K562 (cell line): ENCODE measurements around the gene NDUFAB1. TPM values are rescaled to one million over a fixed set of nuclear protein-coding genes. Genes with fewer than 3 reads are reported as not detected.

Source experiments
- ATAC-seq: fragments of 200-7000 bp; cut with Tn5 transposase; 3 replicates; pipeline ENCODE4 v1.9.1; 2020; ENCODE audit warnings: moderate library complexity
- BruUV-seq: library from RNA; stranded (reverse); fragments of 400-500 nt; replicated peaks from 2 replicates; lab custom pipeline; 2021; lab: Mats Ljungman, UMichigan
- CTCF ChIA-PET: fragments of 300-600 bp; formaldehyde crosslinking; extraction: SDS; loops from one replicate; lab custom pipeline; 2021; ENCODE audit warnings: low intra/inter-chr PET ratio; lab: Yijun Ruan, JAX
- POLR2A ChIA-PET: fragments of 300-600, 350-650 bp; sonication (Branson Sonifier 250); formaldehyde crosslinking; extraction: SDS; loops from one replicate; lab custom pipeline; 2021; ENCODE audit warnings: antibody characterized with exemption, inconsistent platforms; lab: Yijun Ruan, JAX
- DNase-seq, 4 experiments: peaks; one replicate each; pipeline versions ENCODE4 v3.0.0 to v3.0.0-alpha.2; 2011 to 2018; ENCODE audit warnings: low spot score in 3 of 4, mixed read lengths in 3 of 4; ENCODE audit errors: extremely low read depth in 1 of 4
- FAIRE-seq: peaks from 2 replicates; lab custom pipeline; 2011; peaks lifted over from hg19 to GRCh38; lab: Jason Lieb, UNC
- H2AFZ ChIP-seq: 2 replicates; pipeline ENCODE4 v1.6.0; 2011; ENCODE audit warnings: low read depth, low read length, control low read depth, inconsistent platforms
- H3K27ac ChIP-seq: fragments of 200-600 bp; 3 replicates; pipeline ENCODE4 v1.8.0; 2011; ENCODE audit warnings: low read depth, mild to moderate bottlenecking, control low read depth, inconsistent platforms, low read length, moderate library complexity, mixed read lengths; ENCODE audit errors: extremely low read depth
- H3K27me3 ChIP-seq, 2 experiments: fragments of 300-600 bp in 1 of 2; 2 replicates in 1 of 2; 3 replicates in 1 of 2; pipeline versions ENCODE4 v1.6.0 to v1.8.0; 2011; ENCODE audit warnings: inconsistent platforms in 2 of 2, low read length in 2 of 2, mild to moderate bottlenecking in 1 of 2, mixed read lengths in 1 of 2, moderate library complexity in 1 of 2; ENCODE audit not compliant: control insufficient read depth in 2 of 2, insufficient read depth in 2 of 2
- H3K36me3 ChIP-seq: fragments of 300-600 bp; 3 replicates; pipeline ENCODE4 v1.8.0; 2011; ENCODE audit warnings: mild to moderate bottlenecking, low read length, inconsistent platforms; ENCODE audit not compliant: control insufficient read depth, insufficient read depth
- H3K4me1 ChIP-seq, 2 experiments: fragments of 200-600 bp in 1 of 2; replicated peaks in 1 of 2; 2 replicates in 1 of 2; 3 replicates in 1 of 2; pipeline versions ENCODE4 v1.5.1 to v1.8.0; 2011; ENCODE audit warnings: inconsistent platforms in 2 of 2, low read length in 2 of 2, mild to moderate bottlenecking in 1 of 2, mixed read lengths in 1 of 2, moderate library complexity in 1 of 2; ENCODE audit not compliant: control insufficient read depth in 2 of 2, insufficient read depth in 2 of 2
- H3K4me2 ChIP-seq: 2 replicates; pipeline ENCODE4 v1.6.1; 2011; ENCODE audit warnings: low read length, control low read depth, inconsistent platforms, mixed read lengths; ENCODE audit not compliant: insufficient read depth
- H3K4me3 ChIP-seq: fragments of 200-600 bp; sonication (generic), shearing (Covaris generic); 2 replicates; pipeline ENCODE4 v1.5.1; 2016; ENCODE audit warnings: control low read depth, inconsistent platforms
- H3K79me2 ChIP-seq: fragments of 200-600 bp; 3 replicates; pipeline ENCODE4 v1.8.0; 2011; ENCODE audit warnings: low read length, inconsistent platforms; ENCODE audit not compliant: control insufficient read depth, insufficient read depth
- H3K9ac ChIP-seq, 2 experiments: 2 replicates each; pipeline versions ENCODE4 v1.6.0 to v1.6.1; 2011; ENCODE audit warnings: low read depth in 2 of 2, low read length in 2 of 2, control low read depth in 1 of 2, inconsistent platforms in 1 of 2, mild to moderate bottlenecking in 1 of 2, mixed read lengths in 1 of 2; ENCODE audit not compliant: insufficient read depth in 1 of 2
- H3K9me1 ChIP-seq: one replicate; pipeline ENCODE4 v1.6.0; 2011; ENCODE audit warnings: inconsistent platforms, mild to moderate bottlenecking, low read length, moderate library complexity; ENCODE audit not compliant: control insufficient read depth, insufficient read depth
- H3K9me3 ChIP-seq: replicated peaks from 2 replicates; pipeline ENCODE4 v1.5.1; 2011; ENCODE audit warnings: low read depth, low read length, inconsistent platforms; ENCODE audit not compliant: control insufficient read depth, insufficient read depth
- H4K20me1 ChIP-seq: replicated peaks from 2 replicates; pipeline ENCODE4 v1.6.1; 2011; ENCODE audit warnings: low read length, inconsistent platforms, mixed read lengths; ENCODE audit not compliant: control insufficient read depth, insufficient read depth
- CBFA2T3 ChIP-seq: fragments of 450-650 bp; IDR thresholded peaks from 2 replicates; pipeline ENCODE4 v1.6.1; 2017
- CREB5 ChIP-seq: fragments of 250-450 bp; sonication (Bioruptor Pico); IDR thresholded peaks from 2 replicates; pipeline ENCODE4 v1.5.0; 2020; ENCODE audit warnings: mild to moderate bottlenecking
- ELF2 ChIP-seq: fragments of 250-450 bp; sonication (Bioruptor Pico); IDR thresholded peaks from 2 replicates; pipeline ENCODE4 v1.5.0; 2021; ENCODE audit warnings: mild to moderate bottlenecking
- ETS1 ChIP-seq: conservative IDR thresholded peaks from 2 replicates; pipeline ENCODE4 v1.6.1; 2011; ENCODE audit warnings: low read depth, mild to moderate bottlenecking, low read length; ENCODE audit not compliant: control insufficient read depth
- RBM17 ChIP-seq: fragments of 200-400 bp; formaldehyde crosslinking; IDR thresholded peaks from 2 replicates; pipeline ENCODE4 v1.6.1; 2017; ENCODE audit warnings: low read depth, mild to moderate bottlenecking, low read length, borderline replicate concordance
- SMAD3 ChIP-seq: fragments of 450-650 bp; formaldehyde crosslinking; conservative IDR thresholded peaks from 2 replicates; pipeline ENCODE4 v1.4.0; 2020; ENCODE audit warnings: mild to moderate bottlenecking
- SRSF1 ChIP-seq: fragments of 200-400 bp; formaldehyde crosslinking; IDR thresholded peaks from 2 replicates; pipeline ENCODE4 v1.6.1; 2017; ENCODE audit warnings: mild to moderate bottlenecking, low read depth, low read length, moderate library complexity
- U2AF2 ChIP-seq: fragments of 200-400 bp; formaldehyde crosslinking; optimal IDR thresholded peaks from 2 replicates; pipeline ENCODE3; 2017; ENCODE audit warnings: low read depth, mild to moderate bottlenecking, low read length
- ZBTB26 ChIP-seq: fragments of 450-650 bp; formaldehyde crosslinking; IDR thresholded peaks from 2 replicates; pipeline ENCODE4 v1.4.0; 2022; ENCODE audit warnings: missing genetic modification characterization
- ZKSCAN1 ChIP-seq: fragments of 150-350 bp; IDR thresholded peaks from 2 replicates; pipeline ENCODE4 v1.6.1; 2016; ENCODE audit warnings: low read depth, low read length
- ZNF217 ChIP-seq: sonication (generic); formaldehyde crosslinking; IDR thresholded peaks from 2 replicates; pipeline ENCODE4 v1.8.0; 2022; ENCODE audit warnings: mild to moderate bottlenecking, missing genetic modification reagents
- ZNF282 ChIP-seq: sonication (generic); formaldehyde crosslinking; IDR thresholded peaks from 2 replicates; pipeline ENCODE4 v1.8.1; 2023; ENCODE audit warnings: missing genetic modification reagents
- ZNF79 ChIP-seq: fragments of 250-450 bp; sonication (Bioruptor Pico); IDR thresholded peaks from 2 replicates; pipeline ENCODE4 v1.4.0; 2020; ENCODE audit warnings: low read depth, mild to moderate bottlenecking, moderate library complexity
- WGBS: fragments of 100-300 bp; shearing (Covaris generic); methylation state at CpG from one replicate; pipeline ENCODE4 v1.1.6; 2016; ENCODE audit warnings: low coverage, mixed read lengths; ENCODE audit not compliant: insufficient coverage; ENCODE audit errors: missing lambda C conversion rate; 5-methylcytosine and 5-hydroxymethylcytosine counted together
- in situ Hi-C: fragments of 300-500 bp; cut with MboI; formaldehyde crosslinking; loops from 4 replicates; pipeline ENCODE4 v1.15.0; 2018; ENCODE audit warnings: inconsistent platforms, mixed read lengths
- intact Hi-C: fragments of 100-400 bp; cut with micrococcal nuclease; formaldehyde crosslinking; loops from 2 replicates; pipeline ENCODE4 v1.14.2; 2022
- polyA plus RNA-seq, 8 experiments: library from polyadenylated mRNA; depleted of rRNA in 4 of 8; stranded (reverse) in 5 of 8; unstranded in 3 of 8; fragments of >200 nt; fragmentation: Nextera tagmentation in 2 of 8; fragmentation: Illumina TruSeq in 1 of 8; extraction: Ambion mirVana in 2 of 8; extraction: Trizol in 1 of 8; gene quantifications; 2 replicates each; pipeline versions ENCODE4 v1.2.1 to v1.2.3, GENCODE V29; 2011 to 2014; ENCODE audit warnings: inconsistent platforms in 1 of 8, missing spikeins in 1 of 8
- total RNA-seq, 7 experiments: library from RNA; depleted of rRNA in 6 of 7; stranded (reverse); fragments of >200 nt in 6 of 7; fragmentation: Illumina TruSeq in 2 of 7; extraction: Trizol in 2 of 7; gene quantifications; 2 replicates each; pipeline versions ENCODE4 v1.2.1 to v1.2.3, GENCODE V29; 2011 to 2021; ENCODE audit warnings: low replicate concordance in 1 of 7
- TF ChIP-seq, protein P1 (sequence below): sonication (generic); formaldehyde crosslinking; IDR thresholded peaks from 2 replicates; pipeline ENCODE4 v1.8.0; 2022; ENCODE audit warnings: missing genetic modification reagents, mild to moderate bottlenecking, moderate library complexity, borderline replicate concordance

Gene NDUFAB1
- total and polyA plus RNA-seq, 9 of the 15 experiments (the other 6 are each of a cell fraction or from before 2014, with no cell fraction given) = 123 to 481 (median 238) TPM

GRCh38 chr16:23608194-23608593 is 12.1 kb upstream of the NDUFAB1 start:
- no peak for ATAC-seq
- Histone ChIP-seq H3K9me1 (no peaks in the 10 kb centered on the region), H3K79me2 (no peaks in the 10 kb centered on the region), H3K36me3 (peaks cover 53% of the 10 kb centered on the region; the same call in 2 of the 3 replicates), H3K27me3 (no peaks in the 10 kb centered on the region), H3K9ac (no peak overlapping the region), H3K4me3 (no peak overlapping the region), H3K27ac (no peak overlapping the region), H3K9me3 (no peaks in the 10 kb centered on the region), H3K4me2 (no peak overlapping the region), H4K20me1 (no peaks in the 10 kb centered on the region), H3K4me1 (no peaks in the 10 kb centered on the region), H2AFZ (no peak overlapping the region)
- BruUV-seq = no TSS peak
- in situ Hi-C loops (no loop called here), intact Hi-C loops (no loop called here)
- ChIA-PET CTCF (no interaction called here), POLR2A (no interaction called here)
- no peak for FAIRE-seq
- 82% methylated on average over 4 of the region's 4 CpGs for WGBS
- DNase-seq = no peak
- TF ChIP-seq CREB5 (CRISPR knock-in tag) = no peak
- no peak for TF ChIP-seq ZNF282 (CRISPR knock-in tag)
- TF ChIP-seq ZNF217 (CRISPR knock-in tag) = no peak
- TF ChIP-seq U2AF2 = no peak
- TF ChIP-seq ZKSCAN1 = no peak
- TF ChIP-seq CBFA2T3 = no peak
- TF ChIP-seq ZBTB26 (CRISPR knock-in tag) = no peak
- TF ChIP-seq SMAD3 (CRISPR knock-in tag) = no peak
- no peak for TF ChIP-seq ETS1
- TF ChIP-seq, protein P1, sequence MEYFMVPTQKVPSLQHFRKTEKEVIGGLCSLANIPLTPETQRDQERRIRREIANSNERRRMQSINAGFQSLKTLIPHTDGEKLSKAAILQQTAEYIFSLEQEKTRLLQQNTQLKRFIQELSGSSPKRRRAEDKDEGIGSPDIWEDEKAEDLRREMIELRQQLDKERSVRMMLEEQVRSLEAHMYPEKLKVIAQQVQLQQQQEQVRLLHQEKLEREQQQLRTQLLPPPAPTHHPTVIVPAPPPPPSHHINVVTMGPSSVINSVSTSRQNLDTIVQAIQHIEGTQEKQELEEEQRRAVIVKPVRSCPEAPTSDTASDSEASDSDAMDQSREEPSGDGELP (CRISPR knock-in tag) = no peak
- TF ChIP-seq ELF2 (CRISPR knock-in tag) = no peak
- no peak for TF ChIP-seq RBM17
- no peak for TF ChIP-seq ZNF79 (CRISPR knock-in tag)
- TF ChIP-seq SRSF1 = no peak
